ES-I3 (cell line): ENCODE results near the gene LANCL2.

Experiments
- H3K36me3 ChIP-seq: 2 replicates; pipeline ENCODE4 v1.6.1; 2013; ENCODE audit warnings: mild to moderate bottlenecking, low read length, control low read depth, moderate library complexity; ENCODE audit not compliant: insufficient read depth
- H3K4me1 ChIP-seq: 2 replicates; pipeline ENCODE4 v1.6.1; 2013; ENCODE audit warnings: mild to moderate bottlenecking, control low read depth, low read length; ENCODE audit not compliant: insufficient read depth
- H3K9ac ChIP-seq: 2 replicates; pipeline ENCODE4 v1.6.1; 2013; ENCODE audit warnings: low read depth, mild to moderate bottlenecking, low read length, moderate library complexity
- H3K9me3 ChIP-seq: 2 replicates; pipeline ENCODE4 v1.6.1; 2013; ENCODE audit warnings: mild to moderate bottlenecking, low read length, moderate library complexity; ENCODE audit not compliant: control insufficient read depth, insufficient read depth

Gene LANCL2

GRCh38 chr7:55365205-55365674, at the start of gene LANCL2:
Gene LANCL2 (plus strand): TSS chr7:55365337. CDS start chr7:55366026, 689 bp downstream.
- H3K4me1 ChIP-seq, result no peaks in the 10 kb centered on the region
- no peaks in the 10 kb centered on the region for H3K36me3 ChIP-seq

GRCh38 chr7:55325371-55325792, 39.8 kb upstream of the LANCL2 start:
- no peaks in the 10 kb centered on the region for H3K4me1 ChIP-seq
- no peaks in the 10 kb centered on the region for H3K36me3 ChIP-seq
- no peak overlapping the region for H3K9ac ChIP-seq
- H3K9me3 ChIP-seq, result no peaks in the 10 kb centered on the region

More at GRCh38 chr7:55365205-55365674, at the start of gene LANCL2:
- Histone ChIP-seq H3K9ac (peak within 1 kb of the TSS; percentile 92), H3K9me3 (no peaks in the 10 kb centered on the region)

- no peak overlapping the region for H3K9ac ChIP-seq
- no peaks in the 10 kb centered on the region for H3K4me1 ChIP-seq
- no peaks in the 10 kb centered on the region for H3K36me3 ChIP-seq
- no peaks in the 10 kb centered on the region for H3K9me3 ChIP-seq
These were observed 38.9 kb upstream of the LANCL2 start for GRCh38 chr7:55326081-55326835.

- Histone ChIP-seq H3K36me3 (no peaks in the 10 kb centered on the region), H3K4me1 (no peaks in the 10 kb centered on the region), H3K9ac (no peak overlapping the region), H3K9me3 (no peaks in the 10 kb centered on the region)
These were observed 38.1 kb upstream of the LANCL2 start for GRCh38 chr7:55326945-55327626.

- Histone ChIP-seq H3K9me3 (no peaks in the 10 kb centered on the region), H3K4me1 (no peaks in the 10 kb centered on the region; the same call in 1 of the 2 replicates), H3K9ac (no peak overlapping the region)
These were observed 30.0 kb upstream of the LANCL2 start for GRCh38 chr7:55335151-55335550.

GRCh38 chr7:55335786-55336185, 29.4 kb upstream of the LANCL2 start:
- Histone ChIP-seq H3K4me1 (no peaks in the 10 kb centered on the region; the same call in 1 of the 2 replicates), H3K9me3 (no peaks in the 10 kb centered on the region), H3K9ac (no peak overlapping the region), H3K36me3 (no peaks in the 10 kb centered on the region)

More at GRCh38 chr7:55335151-55335550, 30.0 kb upstream of the LANCL2 start:
- no peaks in the 10 kb centered on the region for H3K36me3 ChIP-seq

- no peaks in the 10 kb centered on the region for H3K9me3 ChIP-seq
- H3K9ac ChIP-seq, result no peak overlapping the region
- H3K36me3 ChIP-seq, result no peaks in the 10 kb centered on the region
- no peaks in the 10 kb centered on the region; the same call in 1 of the 2 replicates for H3K4me1 ChIP-seq
These were observed 28.6 kb upstream of the LANCL2 start for GRCh38 chr7:55336540-55336939.

GRCh38 chr7:55339033-55340000, 25.8 kb upstream of the LANCL2 start:
- Histone ChIP-seq H3K9ac (no peak overlapping the region), H3K4me1 (no peaks in the 10 kb centered on the region; the same call in 1 of the 2 replicates), H3K36me3 (no peaks in the 10 kb centered on the region), H3K9me3 (no peaks in the 10 kb centered on the region)

- no peaks in the 10 kb centered on the region for H3K9me3 ChIP-seq
- H3K36me3 ChIP-seq, result no peaks in the 10 kb centered on the region
- no peak overlapping the region for H3K9ac ChIP-seq
- no peaks in the 10 kb centered on the region for H3K4me1 ChIP-seq
These were observed 22.8 kb upstream of the LANCL2 start for GRCh38 chr7:55342216-55342871.

- H3K36me3 ChIP-seq, result no peaks in the 10 kb centered on the region
- H3K9me3 ChIP-seq, result no peaks in the 10 kb centered on the region
- no peak overlapping the region for H3K9ac ChIP-seq
- no peaks in the 10 kb centered on the region for H3K4me1 ChIP-seq
These were observed 21.9 kb upstream of the LANCL2 start for GRCh38 chr7:55343002-55343781.

- Histone ChIP-seq H3K4me1 (no peaks in the 10 kb centered on the region), H3K9me3 (no peaks in the 10 kb centered on the region), H3K9ac (no peak overlapping the region), H3K36me3 (no peaks in the 10 kb centered on the region)
These were observed 21.1 kb upstream of the LANCL2 start for GRCh38 chr7:55343860-55344606.

- Histone ChIP-seq H3K9ac (no peak overlapping the region), H3K4me1 (no peaks in the 10 kb centered on the region), H3K36me3 (no peaks in the 10 kb centered on the region), H3K9me3 (no peaks in the 10 kb centered on the region)
These were observed 20.3 kb upstream of the LANCL2 start for GRCh38 chr7:55344840-55345239.
